Measurements from ENCODE around the gene SLC44A5.

DNA sequence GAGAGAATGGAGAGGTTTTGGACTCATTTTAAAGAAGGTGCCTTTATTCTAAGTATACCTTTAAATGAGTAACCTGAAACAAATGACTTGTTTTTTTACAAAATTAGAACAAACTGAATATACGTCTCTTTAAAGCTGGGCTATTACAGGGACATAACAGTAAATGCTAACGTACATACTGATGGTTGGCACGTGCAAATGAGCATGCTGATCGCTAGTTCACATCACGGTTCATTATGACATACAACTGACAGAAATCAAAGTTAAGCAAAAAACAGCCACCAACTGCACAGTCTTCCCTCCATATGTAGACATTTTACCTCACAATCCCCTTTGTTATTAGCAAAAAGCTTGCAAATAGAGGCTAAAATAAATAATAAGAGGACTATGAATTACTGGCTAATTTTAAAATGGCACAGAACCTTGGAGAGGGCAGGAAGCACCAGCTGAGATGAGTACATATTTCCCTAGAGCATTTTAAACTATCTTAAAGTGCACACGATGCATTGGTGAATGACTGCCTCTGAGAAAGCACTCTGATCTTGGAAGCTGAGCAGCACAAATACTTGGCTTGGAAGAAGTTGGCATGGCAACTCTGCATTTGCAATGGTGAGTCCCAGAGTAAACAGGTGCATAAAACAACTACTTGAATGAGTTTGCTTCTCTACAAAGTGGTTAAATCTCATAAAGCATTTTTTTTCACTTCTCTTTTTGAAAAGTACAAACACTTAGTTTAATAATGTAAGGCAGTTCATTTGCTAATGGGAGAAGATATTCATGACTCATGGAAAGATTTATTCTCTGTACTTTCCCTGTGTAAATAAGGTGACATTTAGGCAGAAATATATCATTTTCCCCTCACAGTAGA, 272.1 kb downstream of the SLC44A5 start:
- TF ChIP-seq, protein P1, sequence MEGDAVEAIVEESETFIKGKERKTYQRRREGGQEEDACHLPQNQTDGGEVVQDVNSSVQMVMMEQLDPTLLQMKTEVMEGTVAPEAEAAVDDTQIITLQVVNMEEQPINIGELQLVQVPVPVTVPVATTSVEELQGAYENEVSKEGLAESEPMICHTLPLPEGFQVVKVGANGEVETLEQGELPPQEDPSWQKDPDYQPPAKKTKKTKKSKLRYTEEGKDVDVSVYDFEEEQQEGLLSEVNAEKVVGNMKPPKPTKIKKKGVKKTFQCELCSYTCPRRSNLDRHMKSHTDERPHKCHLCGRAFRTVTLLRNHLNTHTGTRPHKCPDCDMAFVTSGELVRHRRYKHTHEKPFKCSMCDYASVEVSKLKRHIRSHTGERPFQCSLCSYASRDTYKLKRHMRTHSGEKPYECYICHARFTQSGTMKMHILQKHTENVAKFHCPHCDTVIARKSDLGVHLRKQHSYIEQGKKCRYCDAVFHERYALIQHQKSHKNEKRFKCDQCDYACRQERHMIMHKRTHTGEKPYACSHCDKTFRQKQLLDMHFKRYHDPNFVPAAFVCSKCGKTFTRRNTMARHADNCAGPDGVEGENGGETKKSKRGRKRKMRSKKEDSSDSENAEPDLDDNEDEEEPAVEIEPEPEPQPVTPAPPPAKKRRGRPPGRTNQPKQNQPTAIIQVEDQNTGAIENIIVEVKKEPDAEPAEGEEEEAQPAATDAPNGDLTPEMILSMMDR (IDR thresholded peaks at IDR 0.05): no peak
- no peak for TF ChIP-seq POLR2A (IDR thresholded peaks at IDR 0.05)

Data from thyroid gland (tissue), 4 donors.